ENCODE data around the gene AAMP.
"Not testable (repeated sequence)": the region's sequence is repeated elsewhere in the genome, so short reads cannot be mapped to it uniquely, and the experiment has no call there.

The AAMP gene, protein sequence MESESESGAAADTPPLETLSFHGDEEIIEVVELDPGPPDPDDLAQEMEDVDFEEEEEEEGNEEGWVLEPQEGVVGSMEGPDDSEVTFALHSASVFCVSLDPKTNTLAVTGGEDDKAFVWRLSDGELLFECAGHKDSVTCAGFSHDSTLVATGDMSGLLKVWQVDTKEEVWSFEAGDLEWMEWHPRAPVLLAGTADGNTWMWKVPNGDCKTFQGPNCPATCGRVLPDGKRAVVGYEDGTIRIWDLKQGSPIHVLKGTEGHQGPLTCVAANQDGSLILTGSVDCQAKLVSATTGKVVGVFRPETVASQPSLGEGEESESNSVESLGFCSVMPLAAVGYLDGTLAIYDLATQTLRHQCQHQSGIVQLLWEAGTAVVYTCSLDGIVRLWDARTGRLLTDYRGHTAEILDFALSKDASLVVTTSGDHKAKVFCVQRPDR

DNA sequence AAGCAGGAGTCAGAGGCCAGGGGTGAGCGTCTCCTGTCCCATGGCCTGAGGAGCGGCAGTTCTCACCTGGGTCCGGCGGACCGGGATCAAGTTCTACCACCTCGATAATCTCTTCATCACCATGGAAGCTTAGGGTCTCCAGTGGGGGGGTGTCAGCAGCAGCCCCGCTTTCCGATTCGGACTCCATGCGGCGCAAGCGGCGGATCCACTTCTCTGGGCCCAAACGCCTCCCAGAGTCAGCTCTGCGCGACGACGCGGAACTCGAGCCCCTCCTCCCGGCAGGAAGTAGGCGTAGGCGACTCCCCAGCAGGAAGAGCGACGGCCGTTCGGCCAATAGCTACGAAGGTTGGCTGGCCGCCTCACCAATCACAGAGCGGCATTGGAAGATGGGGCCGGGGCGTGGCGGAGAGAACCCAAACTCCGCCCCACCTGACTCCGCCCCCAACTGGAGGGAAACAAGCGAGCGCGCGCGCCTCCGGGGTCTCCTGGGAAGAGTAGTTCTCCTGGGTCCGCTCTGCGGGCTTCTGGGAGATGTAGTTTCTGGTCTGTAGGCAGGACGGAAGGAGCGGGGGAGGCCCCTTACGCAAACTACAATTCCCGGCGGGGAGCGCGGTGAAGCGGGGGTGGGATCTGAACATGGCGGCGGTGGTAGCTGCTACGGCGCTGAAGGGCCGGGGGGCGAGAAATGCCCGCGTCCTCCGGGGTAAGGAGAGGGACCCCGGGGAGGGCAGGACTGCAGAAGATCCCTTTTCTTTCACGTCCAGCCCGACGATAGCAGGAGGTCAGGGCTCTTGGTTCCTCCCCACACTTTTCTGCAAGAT lies at the start of gene AAMP, which contains the start of gene PNKD:
Gene AAMP, minus strand, starts transcription at position 238 of the 821 bp plus-strand sequence. Its CDS starts 51 bp downstream, at position 187.
Gene PNKD, plus strand, starts transcription at position 620 of the 821 bp plus-strand sequence. Its CDS starts 17 bp downstream, at position 637.
- peak; percentile 98 for DNase-seq

DNA sequence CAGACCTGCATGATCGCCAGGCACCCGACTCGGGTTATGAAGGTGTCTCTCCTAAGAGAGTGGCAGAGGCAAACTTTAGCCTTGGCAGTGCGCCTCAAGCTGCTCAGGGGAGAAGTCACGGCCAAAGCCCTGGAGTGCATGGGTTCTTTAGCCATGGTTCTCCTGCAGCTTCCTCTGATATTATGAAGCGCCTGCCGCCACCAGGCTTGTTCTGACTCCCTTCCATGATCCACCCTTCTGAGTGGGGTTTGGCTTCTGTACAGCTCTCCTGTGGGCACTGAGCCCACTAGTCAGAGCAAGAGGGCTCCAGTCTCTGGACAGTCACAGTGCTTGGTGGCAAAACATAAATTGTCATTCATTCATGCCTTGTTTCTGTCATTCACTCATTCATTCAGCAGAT lies 48.3 kb upstream of the AAMP start:
- no peak for DNase-seq

DNA sequence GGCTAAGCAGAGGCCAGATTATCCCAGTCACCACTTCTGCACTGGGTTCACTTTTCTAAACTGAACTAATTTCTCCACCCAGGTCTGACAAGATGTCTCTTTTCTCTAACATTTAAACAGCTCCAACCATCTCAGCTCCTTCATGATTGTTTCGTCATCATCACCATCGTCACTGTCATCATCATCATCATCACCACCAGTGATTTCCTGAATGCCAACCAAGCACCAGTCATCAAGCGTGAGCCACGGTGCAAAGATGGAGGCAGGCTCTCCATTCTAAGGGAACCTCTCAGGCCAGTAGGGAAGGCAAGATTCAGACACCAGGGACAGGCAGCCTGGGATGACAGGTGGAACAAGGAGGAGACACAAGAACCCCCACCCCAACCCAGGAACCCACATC lies 47.9 kb upstream of the AAMP start:
- DNase-seq = no peak

DNA sequence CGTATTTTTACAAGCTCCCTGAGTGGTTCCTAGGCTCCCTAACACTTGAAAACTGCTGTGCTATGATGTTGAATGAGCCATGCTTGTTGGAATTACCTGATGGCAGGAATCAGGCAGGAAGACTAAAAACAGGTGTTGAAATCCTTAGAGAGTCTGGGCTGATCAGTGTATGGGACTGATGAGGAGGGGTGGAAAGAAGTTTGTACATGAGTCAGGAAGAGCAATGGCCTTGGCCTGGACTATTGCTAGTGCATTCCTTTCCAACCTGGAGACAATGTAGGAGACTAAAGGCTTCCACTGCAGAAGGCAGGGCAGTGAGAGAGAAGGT lies 47.3 kb upstream of the AAMP start:
- no peak for DNase-seq

DNA sequence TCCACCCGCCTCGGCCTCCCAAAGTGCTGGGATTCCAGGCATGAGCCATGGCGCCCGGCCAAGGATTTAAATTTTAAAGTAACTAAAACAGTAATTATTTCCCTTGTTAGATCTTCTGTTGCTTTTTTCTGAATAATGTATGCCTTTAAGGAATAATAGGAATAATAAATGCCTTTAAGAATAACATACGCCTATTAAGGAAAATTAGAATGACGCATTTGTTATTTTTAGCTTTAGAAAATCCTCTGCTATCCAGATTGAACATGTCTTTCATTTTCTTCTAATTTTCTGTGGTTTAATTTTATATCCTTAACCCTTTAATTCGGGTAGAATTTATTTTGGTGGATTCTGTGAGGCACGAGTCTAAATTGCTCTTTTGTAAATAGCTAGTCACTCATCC lies 45.5 kb upstream of the AAMP start:
- no peak for DNase-seq

DNA sequence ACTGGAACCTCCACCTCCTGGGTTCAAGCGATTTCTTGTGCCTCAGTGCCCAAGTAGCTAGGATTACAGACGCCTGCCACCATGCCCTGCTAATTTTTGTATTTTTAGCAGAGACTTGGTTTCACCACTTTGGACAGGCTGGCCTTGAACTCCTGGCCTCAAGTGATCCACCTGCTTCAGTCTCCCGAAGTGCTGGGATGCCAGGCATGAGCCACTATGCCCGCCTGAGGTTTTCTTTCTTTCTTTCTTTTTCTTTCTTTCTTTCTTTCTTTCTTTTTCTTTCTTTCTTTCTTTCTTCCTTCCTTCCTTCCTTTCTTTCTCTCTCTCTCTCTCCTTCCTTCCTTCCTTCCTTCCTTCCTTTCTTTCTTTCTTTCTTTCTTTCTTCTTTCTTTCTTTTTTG lies 44.8 kb upstream of the AAMP start:
- not testable (repeated sequence) for DNase-seq

DNA sequence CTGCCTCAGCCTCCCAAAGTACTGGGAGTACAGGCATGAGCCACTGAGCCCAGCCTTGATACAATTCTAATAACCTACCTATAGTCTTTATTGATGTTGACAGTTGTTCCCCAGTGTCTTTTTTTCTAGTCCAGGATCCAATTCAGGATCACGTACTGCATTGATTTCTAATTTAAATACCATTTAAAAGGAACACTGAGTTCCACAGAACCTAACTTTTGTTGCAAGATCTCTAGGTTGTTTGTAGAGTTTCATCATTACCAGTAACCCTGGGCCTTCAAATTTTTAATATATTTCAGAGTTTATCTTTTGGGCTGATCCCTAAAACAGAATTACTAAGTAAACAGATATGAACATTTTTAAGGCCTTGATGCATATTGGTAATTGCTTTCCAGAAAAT lies 43.4 kb upstream of the AAMP start:
- no peak for DNase-seq

DNA sequence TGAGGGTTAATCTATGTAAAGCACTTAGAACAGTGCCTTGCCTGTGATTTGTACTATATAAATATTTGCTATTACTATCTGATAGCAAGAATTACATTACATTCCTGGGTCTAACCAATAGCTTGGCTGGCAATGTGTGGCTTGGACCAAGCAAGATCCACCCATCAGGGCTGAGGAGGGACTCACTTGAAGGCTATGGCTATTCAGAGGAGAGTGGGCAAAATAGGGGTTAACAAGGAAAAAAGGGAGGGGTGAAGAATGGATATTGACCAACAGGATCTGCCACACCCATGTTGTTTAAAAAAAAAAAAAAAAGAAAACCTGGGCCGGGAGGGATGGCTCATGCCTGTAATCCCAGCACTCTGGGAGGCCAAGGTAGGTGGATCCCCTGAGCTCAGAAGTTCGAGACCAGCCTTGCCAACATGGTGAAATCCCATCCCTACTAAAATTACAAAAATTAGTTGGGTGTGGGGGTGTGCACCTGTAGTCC lies 42.4 kb upstream of the AAMP start:
- DNase-seq = no peak

DNA sequence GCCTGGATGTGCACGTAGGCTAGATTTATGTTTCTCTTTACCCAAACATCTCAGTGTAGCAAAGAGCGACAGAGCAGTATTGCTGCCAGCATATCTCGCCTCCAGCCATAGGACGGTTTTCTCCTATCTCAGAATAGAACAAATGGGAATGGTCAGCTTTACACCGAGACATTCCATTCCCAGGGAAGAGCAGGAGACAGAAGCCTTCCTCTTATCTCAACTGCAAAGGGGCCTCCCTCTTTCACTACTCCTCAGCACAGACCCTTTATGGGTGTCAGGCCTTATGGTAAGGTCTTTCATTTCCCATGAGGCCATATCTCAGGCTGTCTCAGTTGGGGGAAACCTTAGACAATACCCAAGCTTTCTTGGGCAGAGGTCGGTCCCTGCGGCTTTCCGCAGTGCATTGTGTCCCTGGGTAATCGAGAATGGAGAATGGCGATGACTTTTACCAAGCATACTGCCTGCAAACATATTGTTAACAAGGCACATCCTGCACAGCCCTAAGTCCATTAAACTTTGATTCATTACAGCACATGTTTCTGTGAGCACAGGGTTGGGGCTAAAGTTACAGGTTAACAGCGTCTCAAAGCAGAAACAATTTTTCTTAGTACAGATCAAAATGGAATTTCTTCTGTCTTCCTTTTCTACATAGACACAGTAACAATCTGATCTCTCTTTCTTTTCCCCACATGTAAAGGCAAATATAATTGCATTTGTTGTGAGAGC lies 41.8 kb upstream of the AAMP start:
- DNase-seq = not testable (repeated sequence)

DNA sequence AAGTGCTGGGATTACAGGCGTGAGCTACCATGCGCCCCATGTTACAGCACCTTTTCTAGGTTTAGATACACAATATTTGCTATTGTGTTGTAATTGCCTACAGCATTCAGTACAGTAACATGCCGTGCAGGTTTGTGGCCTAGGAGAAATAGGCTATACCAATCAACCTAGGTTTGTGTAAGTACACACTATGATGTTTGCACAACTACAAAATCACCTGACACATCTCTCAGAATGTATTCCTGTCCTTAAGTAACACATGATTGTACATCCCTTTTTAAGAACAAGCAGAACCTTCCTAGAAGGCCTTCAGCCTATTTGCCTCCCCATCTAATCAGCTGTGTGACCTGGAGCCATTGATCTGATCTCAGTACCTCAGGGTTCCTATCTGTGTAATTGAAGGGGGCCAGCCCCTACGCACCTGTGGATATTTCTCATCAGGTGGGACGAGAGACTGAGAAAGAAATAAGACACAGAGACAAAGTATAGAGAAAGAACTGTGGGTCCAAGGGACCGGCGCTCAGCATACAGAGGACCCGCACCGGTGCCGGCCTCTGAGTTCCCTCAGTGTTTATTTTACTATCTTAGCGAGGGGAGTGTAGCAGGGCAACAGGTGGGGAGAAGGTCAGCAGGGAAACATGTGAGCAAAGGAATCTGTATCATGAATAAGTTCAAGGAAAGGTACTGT lies 41.1 kb upstream of the AAMP start:
- DNase-seq = no peak

DNA sequence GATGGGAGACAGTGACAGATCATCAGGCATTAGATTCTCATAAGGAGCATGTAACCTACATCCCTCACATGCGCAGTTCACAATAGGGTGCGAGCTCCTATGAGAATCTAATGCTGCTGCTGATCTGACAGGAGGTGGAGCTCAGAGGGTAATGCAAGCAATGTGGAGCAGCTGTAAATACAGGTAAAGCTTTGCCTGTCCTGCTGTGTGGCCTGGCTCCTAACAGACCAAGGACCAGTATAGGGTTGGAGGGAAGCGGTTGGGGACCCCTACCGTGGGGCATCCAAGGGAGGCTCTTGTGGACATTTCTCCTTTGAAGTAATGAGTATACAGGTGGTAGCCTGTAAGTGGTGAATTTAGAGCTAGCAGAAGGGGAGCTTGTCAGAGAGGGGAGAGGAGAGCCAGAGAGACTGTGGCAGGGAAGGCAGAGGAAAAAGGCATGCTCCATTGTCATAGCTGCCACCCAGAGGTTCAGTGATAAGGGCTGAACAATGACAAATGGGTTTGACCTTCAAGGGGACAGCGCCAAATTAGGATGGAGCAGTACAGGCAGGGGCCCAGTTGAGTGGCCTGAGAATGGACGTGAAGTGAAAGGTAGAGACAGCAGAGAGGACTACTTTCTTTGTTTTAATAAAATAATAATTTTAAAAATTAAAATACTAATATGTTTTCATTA lies 37.6 kb upstream of the AAMP start:
- DNase-seq = no peak

DNA sequence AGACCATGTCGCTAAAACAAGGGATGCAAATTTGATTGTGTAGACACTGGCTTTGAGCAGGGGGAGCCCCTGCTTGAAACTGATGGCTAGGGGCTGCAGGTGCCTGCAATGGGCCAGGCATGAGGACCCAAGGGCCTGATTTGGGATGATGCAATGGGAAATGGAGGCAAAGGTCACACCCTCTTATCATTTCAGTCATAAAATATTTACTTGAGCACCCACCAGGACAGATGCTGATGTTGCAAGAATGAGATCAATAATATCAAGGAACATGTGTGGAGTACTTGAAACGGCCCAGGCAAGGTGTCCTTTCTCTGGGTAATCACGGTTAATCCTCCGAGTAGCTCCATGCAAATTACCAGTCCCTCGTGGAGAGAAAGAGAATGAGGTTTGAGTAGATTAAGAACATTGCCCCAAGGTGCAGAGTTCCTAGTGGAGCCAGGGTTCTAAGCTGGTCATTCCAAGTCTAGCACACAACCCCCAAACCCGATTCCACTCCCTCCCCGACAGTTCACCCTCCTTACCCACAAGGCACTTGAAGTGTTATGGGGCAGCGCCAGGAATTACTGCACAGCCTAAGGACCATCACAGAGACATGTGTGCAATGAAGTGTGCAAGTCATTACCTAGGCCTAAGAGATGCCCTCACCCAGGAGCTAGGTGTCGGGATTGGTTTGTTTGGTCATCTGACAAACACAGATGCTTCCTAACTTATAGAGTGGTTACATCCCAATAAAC lies 36.4 kb upstream of the AAMP start:
- DNase-seq = no peak

DNA sequence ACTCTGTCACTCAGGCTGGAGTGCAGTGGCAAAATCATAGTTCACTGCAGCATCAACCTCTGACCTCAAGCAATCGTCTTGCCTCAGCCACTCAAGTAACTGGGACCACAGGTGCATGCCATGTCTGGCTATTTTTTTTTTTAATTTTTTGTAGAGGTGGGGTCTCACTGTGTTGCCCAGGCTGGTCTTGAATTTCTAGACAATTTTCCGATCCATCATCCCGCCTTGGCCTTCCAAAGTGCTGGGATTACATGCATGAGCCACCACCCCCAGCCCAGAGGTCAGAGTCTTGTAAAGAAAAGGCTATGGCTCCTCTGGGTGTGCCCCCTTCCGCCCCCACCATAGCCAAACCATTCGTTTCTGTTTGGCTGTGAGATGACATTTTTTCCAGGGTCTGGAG lies 35.4 kb upstream of the AAMP start:
- DNase-seq = no peak

DNA sequence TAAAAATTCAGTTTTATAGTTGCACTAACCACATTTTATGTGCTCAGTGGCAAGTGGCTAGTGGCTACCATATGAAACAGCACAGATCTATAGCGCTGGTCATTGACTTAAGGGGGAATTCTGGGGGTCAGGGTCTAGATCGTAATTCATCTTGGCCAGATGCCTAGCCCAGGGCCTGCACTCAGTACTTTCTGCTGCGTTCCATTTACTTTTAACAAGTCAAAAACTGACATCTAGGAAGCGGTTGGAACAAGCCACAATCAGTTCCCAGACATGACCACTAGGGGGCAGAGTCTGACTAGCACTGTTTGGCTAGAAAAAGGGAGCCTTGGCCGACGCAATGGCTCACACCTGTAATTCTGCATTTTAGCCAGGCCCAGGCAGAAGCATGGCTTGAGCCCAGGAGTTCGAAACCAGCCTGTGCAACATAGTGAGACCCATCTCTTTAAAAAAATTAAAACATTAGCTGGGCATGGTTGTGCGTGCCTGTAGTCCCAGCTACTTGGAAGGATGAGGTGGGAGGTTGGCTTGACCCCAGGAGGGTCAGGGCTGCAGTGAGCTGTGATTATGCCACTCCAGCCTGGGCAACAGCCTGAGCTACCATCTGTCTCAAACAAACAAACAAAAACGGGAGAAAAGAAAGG lies 31.4 kb upstream of the AAMP start:
- peak; percentile 69 for DNase-seq

DNA sequence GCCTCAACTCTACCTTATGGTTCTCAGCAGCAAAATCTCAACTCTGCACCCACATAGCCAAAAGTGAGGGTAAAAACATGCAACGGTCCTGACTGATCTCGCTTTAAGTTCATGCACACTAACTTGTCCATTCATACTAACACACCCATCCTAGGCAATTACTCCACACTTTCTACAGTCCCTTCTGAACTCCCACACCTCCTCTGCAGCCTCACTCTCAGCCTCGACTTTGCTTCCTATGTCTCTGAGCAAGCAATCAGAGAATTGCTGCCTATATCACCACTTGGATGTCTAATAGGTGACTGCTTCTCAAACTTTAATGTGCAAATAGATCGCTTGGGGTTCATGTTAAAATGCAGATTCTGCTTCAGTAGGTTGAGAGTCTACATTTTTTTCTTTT lies 30.2 kb upstream of the AAMP start:
- no peak for DNase-seq

DNA sequence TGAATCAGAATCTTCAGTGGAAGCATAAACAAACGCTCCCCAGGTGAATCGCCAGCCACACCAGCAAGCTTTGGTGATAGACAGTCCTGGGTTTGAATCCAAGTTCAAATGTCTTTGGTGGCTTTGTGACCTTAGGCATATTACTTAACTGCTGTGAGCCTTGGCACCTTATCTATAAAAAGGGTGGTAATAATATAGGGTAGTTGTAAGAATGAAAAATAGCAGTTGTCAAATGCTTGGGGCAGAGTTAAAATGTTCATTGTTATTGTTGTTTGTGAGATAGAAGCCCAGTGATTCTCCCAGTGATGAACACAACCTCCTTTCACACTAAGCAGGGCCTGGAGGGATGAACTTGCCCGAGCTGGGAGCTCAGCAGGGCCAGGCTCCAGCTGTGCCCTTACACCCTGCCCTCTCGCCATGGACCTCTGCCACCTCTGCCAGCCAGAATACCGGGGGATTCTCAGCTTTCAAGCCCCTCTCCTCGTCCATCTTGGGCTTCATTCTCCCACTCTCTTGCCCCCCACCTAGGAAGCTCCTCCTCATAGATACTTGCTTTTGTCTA lies 28.5 kb upstream of the AAMP start:
- DNase-seq = no peak

DNA sequence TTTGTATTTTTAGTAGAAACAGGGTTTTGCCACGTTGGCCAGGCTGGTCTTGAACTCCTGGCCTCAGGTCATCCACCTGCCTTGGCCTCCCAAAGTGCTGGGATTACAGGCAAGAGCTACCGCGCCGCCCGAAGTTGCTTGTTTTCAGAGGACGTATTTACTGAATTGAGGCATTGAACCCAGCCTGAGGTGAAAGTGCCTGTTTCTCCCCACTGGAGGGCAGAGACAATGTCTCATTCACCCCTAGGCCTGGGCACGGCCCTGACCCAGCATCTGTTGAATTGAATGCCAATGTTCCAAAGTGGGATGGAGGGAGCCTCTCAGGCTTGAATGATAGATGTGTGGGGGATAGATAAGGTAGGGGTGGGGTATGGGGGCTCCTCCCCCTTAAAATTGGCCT lies 26.9 kb upstream of the AAMP start:
- no peak for DNase-seq

DNA sequence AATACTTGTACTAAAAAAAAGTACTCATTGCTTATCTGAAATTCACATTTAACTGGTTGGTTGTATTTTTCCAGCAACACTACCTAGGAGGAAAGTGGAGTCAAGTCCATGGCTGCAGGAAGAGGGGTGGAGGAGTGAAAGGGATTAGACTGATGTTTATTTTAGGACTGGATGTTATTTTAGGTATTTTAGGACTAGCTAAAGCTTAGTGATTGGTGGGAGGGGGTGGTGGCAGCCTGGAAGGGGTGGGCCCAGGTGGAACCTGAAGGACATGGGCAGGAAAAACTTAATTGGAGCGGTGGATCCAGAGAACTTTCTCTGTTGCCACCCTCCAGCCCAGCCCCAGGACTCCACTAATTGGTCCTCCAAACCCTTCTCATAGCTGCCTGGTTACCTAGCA lies 26.3 kb upstream of the AAMP start:
- DNase-seq = no peak

DNA sequence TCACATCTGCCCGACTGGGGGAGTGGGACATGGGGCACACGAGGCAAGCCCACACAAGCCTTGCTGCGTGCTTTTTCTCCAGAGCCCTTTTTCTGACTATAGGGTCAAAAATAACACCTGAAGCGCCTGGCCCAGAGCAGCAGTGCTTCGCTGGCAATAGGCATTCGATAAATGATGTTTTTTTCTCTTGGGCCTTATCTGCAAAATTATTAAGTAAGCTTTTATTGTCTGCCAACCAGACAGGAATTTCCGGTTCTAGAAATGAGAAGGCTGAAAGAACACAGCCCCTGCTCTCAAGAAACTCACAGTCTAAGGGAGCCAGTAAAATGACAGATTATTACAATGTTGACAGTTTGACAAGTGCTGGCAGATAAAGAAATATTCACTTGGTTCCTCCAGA lies 25.1 kb upstream of the AAMP start:
- DNase-seq = no peak

DNA sequence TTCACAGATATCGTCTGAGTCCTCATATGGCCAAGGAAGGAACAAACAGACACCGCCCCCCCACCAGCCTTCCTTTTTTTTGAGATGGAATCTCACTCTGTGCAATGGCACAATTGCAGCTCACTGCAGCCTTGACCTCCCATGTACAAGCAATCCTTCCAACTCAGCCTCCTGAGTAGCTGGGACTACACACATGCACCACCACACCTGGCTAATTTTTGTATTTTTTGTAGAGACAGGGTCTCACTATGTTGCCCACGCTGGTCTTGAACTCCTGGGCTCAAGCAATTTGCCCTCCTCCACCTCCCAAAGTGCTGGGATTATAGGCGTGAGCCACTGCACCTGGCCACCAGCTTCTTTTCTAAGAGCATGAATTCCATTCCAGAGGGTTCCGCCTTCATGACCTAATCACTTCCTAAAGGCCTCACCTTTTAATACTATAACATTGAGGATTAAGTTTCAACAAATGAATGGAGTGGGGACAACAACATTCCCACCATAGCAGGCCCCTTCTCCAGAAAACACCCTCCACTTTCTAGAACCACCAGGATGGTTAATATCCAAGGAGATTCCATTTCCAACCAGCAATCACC lies 24.6 kb upstream of the AAMP start:
- no peak for DNase-seq
